IMR-90 (cell line): Measurements from ENCODE around the gene LHFPL3. TPM values are rescaled to one million over a fixed set of nuclear protein-coding genes. Genes with fewer than 3 reads are reported as not detected.

Source experiments
- ATAC-seq: fragments of 200-7000 bp; cut with Tn5 transposase; 2 replicates; pipeline ENCODE4 v1.9.1; 2020; ENCODE audit warnings: low read depth, mild to moderate bottlenecking, moderate library complexity
- BruUV-seq: library from RNA; stranded (reverse); fragments of 400-500 nt; replicated peaks from 2 replicates; lab custom pipeline; 2021; lab: Mats Ljungman, UMichigan
- CTCF ChIA-PET: fragments of 300-600 bp; formaldehyde crosslinking; extraction: SDS; loops from one replicate; lab custom pipeline; 2021; ENCODE audit warnings: antibody characterized with exemption; lab: Yijun Ruan, JAX
- POLR2A ChIA-PET: fragments of 300-600 bp; sonication (Branson Sonifier 250); formaldehyde crosslinking; loops from one replicate; lab custom pipeline; 2022; ENCODE audit warnings: antibody characterized with exemption; ENCODE audit not compliant: unreplicated experiment; lab: Charles Lee
- DNase-seq: peaks from one replicate; pipeline ENCODE4 v3.0.0; 2013
- H2AFZ ChIP-seq: replicated peaks from 2 replicates; pipeline ENCODE3; 2013; ENCODE audit warnings: low read length, mild to moderate bottlenecking; ENCODE audit not compliant: poor library complexity
- H2AK5ac ChIP-seq: 2 replicates; pipeline ENCODE4 v1.6.1; 2013; ENCODE audit warnings: low read depth, low read length, inconsistent platforms
- H2AK9ac ChIP-seq: replicated peaks from 2 replicates; pipeline ENCODE3; 2013; ENCODE audit warnings: mild to moderate bottlenecking, low read depth, low read length, moderate library complexity; ENCODE audit not compliant: poor library complexity
- H2BK120ac ChIP-seq: 2 replicates; pipeline ENCODE4 v1.6.1; 2013; ENCODE audit warnings: low read depth, low read length, inconsistent platforms
- H2BK15ac ChIP-seq: 3 replicates; pipeline ENCODE4 v1.6.1; 2013; ENCODE audit warnings: low read depth, low read length, inconsistent platforms
- H2BK20ac ChIP-seq: 2 replicates; pipeline ENCODE4 v1.6.1; 2013; ENCODE audit warnings: low read depth, mild to moderate bottlenecking, inconsistent platforms, low read length, moderate library complexity
- H2BK5ac ChIP-seq: 2 replicates; pipeline ENCODE4 v1.6.1; 2013; ENCODE audit warnings: mild to moderate bottlenecking, low read depth, low read length, inconsistent platforms; ENCODE audit not compliant: poor library complexity, severe bottlenecking
- H3K14ac ChIP-seq: replicated peaks from 2 replicates; pipeline ENCODE4 v1.6.1; 2013; ENCODE audit warnings: low read depth, low read length, inconsistent platforms
- H3K18ac ChIP-seq: 2 replicates; pipeline ENCODE4 v1.6.1; 2013; ENCODE audit warnings: low read depth, low read length, control low read depth
- H3K23ac ChIP-seq: 2 replicates; pipeline ENCODE4 v1.6.1; 2013; ENCODE audit warnings: low read depth, low read length, inconsistent platforms
- H3K27ac ChIP-seq: 2 replicates; pipeline ENCODE4 v1.5.1; 2013; ENCODE audit warnings: mild to moderate bottlenecking, control low read depth, low read length; ENCODE audit not compliant: insufficient read depth
- H3K27me3 ChIP-seq: 2 replicates; pipeline ENCODE4 v1.6.1; 2013; ENCODE audit warnings: low read length; ENCODE audit not compliant: control insufficient read depth, insufficient read depth
- H3K36me3 ChIP-seq: 2 replicates; pipeline ENCODE4 v1.6.1; 2013; ENCODE audit warnings: low read length, mixed read lengths; ENCODE audit not compliant: control insufficient read depth, insufficient read depth
- H3K4ac ChIP-seq: 2 replicates; pipeline ENCODE4 v1.6.1; 2013; ENCODE audit warnings: low read depth, low read length, inconsistent platforms
- H3K4me1 ChIP-seq: 2 replicates; pipeline ENCODE4 v1.6.1; 2013; ENCODE audit warnings: low read length, mixed read lengths; ENCODE audit not compliant: control insufficient read depth, insufficient read depth
- H3K4me2 ChIP-seq: 2 replicates; pipeline ENCODE4 v1.6.1; 2013; ENCODE audit warnings: low read depth, mild to moderate bottlenecking, control low read depth, low read length, moderate library complexity
- H3K4me3 ChIP-seq: 2 replicates; pipeline ENCODE4 v1.5.1; 2013; ENCODE audit warnings: low read depth, mild to moderate bottlenecking, control low read depth, low read length, moderate library complexity; ENCODE audit not compliant: insufficient read depth
- H3K56ac ChIP-seq: 2 replicates; pipeline ENCODE4 v1.6.1; 2013; ENCODE audit warnings: low read length, inconsistent platforms; ENCODE audit not compliant: insufficient read depth; ENCODE audit errors: extremely low read depth
- H3K79me1 ChIP-seq, 2 experiments: 2 replicates each; pipeline ENCODE4 v1.6.1; 2013; ENCODE audit warnings: low read length in 2 of 2, inconsistent platforms in 1 of 2, low read depth in 1 of 2
- H3K9ac ChIP-seq: 2 replicates; pipeline ENCODE4 v1.6.1; 2013; ENCODE audit warnings: low read depth, low read length, control low read depth
- H3K9me1 ChIP-seq: 2 replicates; pipeline ENCODE4 v1.6.1; 2013; ENCODE audit warnings: low read length, inconsistent platforms; ENCODE audit not compliant: insufficient read depth
- H3K9me3 ChIP-seq: 2 replicates; pipeline ENCODE4 v1.6.1; 2013; ENCODE audit warnings: low read length; ENCODE audit not compliant: control insufficient read depth, insufficient read depth
- H4K20me1 ChIP-seq: 2 replicates; pipeline ENCODE4 v1.6.1; 2013; ENCODE audit warnings: low read length, inconsistent platforms; ENCODE audit not compliant: insufficient read depth
- H4K5ac ChIP-seq: 2 replicates; pipeline ENCODE4 v1.6.1; 2013; ENCODE audit warnings: mild to moderate bottlenecking, low read depth, low read length, control low read depth
- H4K8ac ChIP-seq, 2 experiments: 2 replicates each; pipeline ENCODE4 v1.6.1; 2013; ENCODE audit warnings: low read depth in 2 of 2, low read length in 2 of 2, control low read depth in 1 of 2, inconsistent platforms in 1 of 2
- H4K91ac ChIP-seq: 2 replicates; pipeline ENCODE4 v1.6.1; 2013; ENCODE audit warnings: low read depth, low read length, inconsistent platforms; ENCODE audit not compliant: insufficient read depth
- BHLHE40 ChIP-seq: fragments of 150-350 bp; IDR thresholded peaks from 2 replicates; pipeline ENCODE4 v1.6.1; 2016; ENCODE audit warnings: mild to moderate bottlenecking, low read depth, low read length
- CTCF ChIP-seq: conservative IDR thresholded peaks from 2 replicates; pipeline ENCODE4 v1.5.1; 2012; ENCODE audit warnings: mild to moderate bottlenecking, low read depth, low read length, improper control_type of control experiment
- ELK1 ChIP-seq: fragments of 150-350 bp; IDR thresholded peaks from 2 replicates; pipeline ENCODE4 v1.6.1; 2016; ENCODE audit warnings: low read depth, mild to moderate bottlenecking, low read length, moderate library complexity, borderline replicate concordance
- FOS ChIP-seq: fragments of 150-350 bp; IDR thresholded peaks from 2 replicates; pipeline ENCODE4 v1.6.1; 2016; ENCODE audit warnings: low read depth, low read length
- MAFK ChIP-seq: IDR thresholded peaks from 2 replicates; pipeline ENCODE4 v1.6.1; 2012; ENCODE audit warnings: low read depth, low read length, improper control_type of control experiment
- MAZ ChIP-seq: IDR thresholded peaks from 2 replicates; pipeline ENCODE4 v1.6.1; 2012; ENCODE audit warnings: low read depth, mild to moderate bottlenecking, low read length, improper control_type of control experiment, moderate library complexity, borderline replicate concordance
- NFE2L2 ChIP-seq: fragments of 150-350 bp; IDR thresholded peaks from 2 replicates; pipeline ENCODE4 v1.6.1; 2016; ENCODE audit warnings: low read depth, mild to moderate bottlenecking, low read length
- POLR2A ChIP-seq: IDR thresholded peaks from 2 replicates; pipeline ENCODE4 v1.6.1; 2012; ENCODE audit warnings: mild to moderate bottlenecking, low read depth, low read length
- RAD21 ChIP-seq: IDR thresholded peaks from 2 replicates; pipeline ENCODE4 v1.6.1; 2012; ENCODE audit warnings: low read length, improper control_type of control experiment
- WGBS, 2 experiments: methylation state at CpG; one replicate each; pipeline versions ENCODE4 v1.1.5 to v1.1.7; 2013; ENCODE audit warnings: missing lambda C conversion rate in 2 of 2; ENCODE audit not compliant: insufficient read length in 1 of 2; ENCODE audit errors: extremely low coverage in 2 of 2; 5-methylcytosine and 5-hydroxymethylcytosine counted together
- dilution Hi-C: fragments of 300-500 bp; cut with HindIII; formaldehyde crosslinking; loops from one replicate; pipeline ENCODE4 v1.14.3; 2018; ENCODE audit warnings: low sequenced_read_pairs; ENCODE audit not compliant: unreplicated experiment
- in situ Hi-C: fragments of 300-500 bp; cut with MboI; formaldehyde crosslinking; loops from 3 replicates; pipeline ENCODE4 v1.14.3; 2019; ENCODE audit warnings: low sequenced_read_pairs, inconsistent platforms, mixed read lengths
- intact Hi-C: fragments of 100-400 bp; cut with micrococcal nuclease; formaldehyde crosslinking; loops from 2 replicates; pipeline ENCODE4 v1.10.0; 2022
- polyA plus RNA-seq, 3 experiments: library from polyadenylated mRNA; depleted of rRNA; stranded (reverse); fragments of >200 nt; gene quantifications; 2 replicates each; pipeline ENCODE4 v1.2.3, GENCODE V29; 2012; ENCODE audit warnings: low replicate concordance in 1 of 3
- total RNA-seq: library from RNA; depleted of rRNA; stranded (reverse); fragments of >200 nt; gene quantifications from 2 replicates; pipeline ENCODE4 v1.2.3, GENCODE V29; 2012

The LHFPL3 gene
- total and polyA plus RNA-seq, 2 of the 4 experiments (the other 2 are of a cell fraction) = not detected

GRCh38 chr7:104852386-104852785 lies 524.0 kb downstream of the LHFPL3 start:
- no peak overlapping the region for H2BK20ac ChIP-seq
- H2BK5ac ChIP-seq = no peak overlapping the region
- H2AK9ac ChIP-seq = no peak overlapping the region
- H4K5ac ChIP-seq = no peak overlapping the region
- H2BK15ac ChIP-seq = no peak overlapping the region
- no peak overlapping the region for H3K4me2 ChIP-seq
- no peaks in the 10 kb centered on the region for H3K9me3 ChIP-seq
- ATAC-seq (no peak), DNase-seq (no peak)
- no peaks in the 10 kb centered on the region for H3K36me3 ChIP-seq
- in situ Hi-C loops (no loop called here), intact Hi-C loops (no loop called here), dilution Hi-C loops (no loop called here)
- H3K56ac ChIP-seq = no peak overlapping the region
- H3K27me3 ChIP-seq = peaks cover 17% of the 10 kb centered on the region
- H3K79me1 ChIP-seq = no peaks in the 10 kb centered on the region
- no CpG with 5 or more reads among the region's 1 CpG for WGBS, 2 experiments
- ChIA-PET POLR2A (no interaction called here), CTCF (no interaction called here)
- H3K4me1 ChIP-seq = no peaks in the 10 kb centered on the region
- H3K9ac ChIP-seq = no peak overlapping the region
- no peaks in the 10 kb centered on the region for H4K20me1 ChIP-seq
- H2BK120ac ChIP-seq = no peak overlapping the region
- no peak overlapping the region for H4K8ac ChIP-seq
- no peak overlapping the region for H3K4me3 ChIP-seq
- no peak overlapping the region for H2AFZ ChIP-seq
- H3K23ac ChIP-seq = no peak overlapping the region
- H3K18ac ChIP-seq = no peak overlapping the region
- no peaks in the 10 kb centered on the region for H3K9me1 ChIP-seq
- no TSS peak for BruUV-seq
- H2AK5ac ChIP-seq = no peak overlapping the region
- no peak overlapping the region for H3K14ac ChIP-seq
- H3K4ac ChIP-seq = no peak overlapping the region
- no peak overlapping the region for H3K27ac ChIP-seq
- TF ChIP-seq FOS = no peak
- TF ChIP-seq CTCF = no peak
- no peak for TF ChIP-seq BHLHE40
- TF ChIP-seq POLR2A = no peak
- no peak for TF ChIP-seq MAFK
- no peak for TF ChIP-seq MAZ
- TF ChIP-seq NFE2L2 = no peak
- no peak for TF ChIP-seq RAD21
- no peak for TF ChIP-seq ELK1
- H4K91ac ChIP-seq = no peak overlapping the region
